ENCODE results near the gene LPIN1. TPM values are rescaled to one million over a fixed set of nuclear protein-coding genes. Genes with fewer than 3 reads are reported as not detected.
"Not testable (repeated sequence)": the region's sequence is repeated elsewhere in the genome, so short reads cannot be mapped to it uniquely, and the experiment has no call there.

Gene LPIN1
- total RNA-seq, 1 experiment from 2014 or later: 43.1 TPM

- Histone ChIP-seq H3K4me2 (no peak overlapping the region), H3K79me2 (ENCODE audit: low read depth) (no peaks in the 10 kb centered on the region), H3F3A (ENCODE audit: insufficient read depth, low read depth) (peaks cover 3% of the 10 kb centered on the region), H3K9me2 (ENCODE audit: insufficient read depth) (no peaks in the 10 kb centered on the region), H3K9me3 (ENCODE audit: insufficient read depth, low read depth) (no peaks in the 10 kb centered on the region), H4K20me1 (ENCODE audit: insufficient read depth) (no peaks in the 10 kb centered on the region), H3K36me3 (ENCODE audit: low read depth) (peaks cover 19% of the 10 kb centered on the region; the same call in 1 of the 2 replicates), H3K4me3 (no peak overlapping the region), H3K4me1 (replicated peaks; ENCODE audit: insufficient read depth) (no peaks in the 10 kb centered on the region), H3K27ac (no peak overlapping the region), H2AFZ (no peak overlapping the region), H3K27me3 (ENCODE audit: insufficient read depth, low read depth) (no peaks in the 10 kb centered on the region)
- ChIA-PET POLR2A (ENCODE audit: unreplicated experiment) (no interaction called here), CTCF (no interaction called here)
- intact Hi-C loops (cut with micrococcal nuclease; ENCODE audit: unreplicated experiment): no loop called here
- BruUV-seq (replicated peaks): no TSS peak
- DNase-seq: no peak
- TF ChIP-seq, protein P1, sequence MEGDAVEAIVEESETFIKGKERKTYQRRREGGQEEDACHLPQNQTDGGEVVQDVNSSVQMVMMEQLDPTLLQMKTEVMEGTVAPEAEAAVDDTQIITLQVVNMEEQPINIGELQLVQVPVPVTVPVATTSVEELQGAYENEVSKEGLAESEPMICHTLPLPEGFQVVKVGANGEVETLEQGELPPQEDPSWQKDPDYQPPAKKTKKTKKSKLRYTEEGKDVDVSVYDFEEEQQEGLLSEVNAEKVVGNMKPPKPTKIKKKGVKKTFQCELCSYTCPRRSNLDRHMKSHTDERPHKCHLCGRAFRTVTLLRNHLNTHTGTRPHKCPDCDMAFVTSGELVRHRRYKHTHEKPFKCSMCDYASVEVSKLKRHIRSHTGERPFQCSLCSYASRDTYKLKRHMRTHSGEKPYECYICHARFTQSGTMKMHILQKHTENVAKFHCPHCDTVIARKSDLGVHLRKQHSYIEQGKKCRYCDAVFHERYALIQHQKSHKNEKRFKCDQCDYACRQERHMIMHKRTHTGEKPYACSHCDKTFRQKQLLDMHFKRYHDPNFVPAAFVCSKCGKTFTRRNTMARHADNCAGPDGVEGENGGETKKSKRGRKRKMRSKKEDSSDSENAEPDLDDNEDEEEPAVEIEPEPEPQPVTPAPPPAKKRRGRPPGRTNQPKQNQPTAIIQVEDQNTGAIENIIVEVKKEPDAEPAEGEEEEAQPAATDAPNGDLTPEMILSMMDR (conservative IDR thresholded peaks at IDR 0.05): no peak
- no peak for TF ChIP-seq EZH2 (IDR thresholded peaks at IDR 0.05; ENCODE audit: low read depth)
Observed at GRCh38 chr2:11813951-11814350, 67.5 kb downstream of the LPIN1 start.

DNA sequence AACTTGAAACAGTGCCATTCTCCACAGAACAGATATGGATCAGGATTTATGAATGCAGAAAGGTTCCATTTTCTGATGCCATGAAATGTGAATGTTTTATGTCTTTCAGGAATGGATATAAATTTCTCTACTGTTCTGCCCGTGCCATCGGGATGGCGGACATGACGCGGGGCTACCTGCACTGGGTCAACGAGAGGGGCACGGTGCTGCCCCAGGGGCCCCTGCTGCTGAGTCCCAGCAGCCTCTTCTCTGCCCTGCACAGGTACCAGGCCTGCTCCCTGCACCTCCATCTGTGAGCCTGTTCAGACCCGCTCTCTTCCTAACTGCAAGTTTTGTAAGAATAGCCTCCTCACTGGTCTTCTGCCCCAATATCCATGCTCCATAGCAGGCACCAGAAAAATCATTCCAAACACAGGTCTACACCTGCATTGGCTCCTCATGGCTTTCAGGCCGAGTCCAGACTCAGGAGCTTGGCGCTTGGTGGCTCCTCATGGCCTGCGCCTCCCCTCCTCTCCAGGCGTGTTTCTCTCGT is 68.6 kb downstream of the LPIN1 start:
- no peak overlapping the region for H3K4me3 ChIP-seq
- no peak overlapping the region for H3K27ac ChIP-seq
- H3F3A ChIP-seq (ENCODE audit: insufficient read depth, low read depth): peaks cover 3% of the 10 kb centered on the region
- peaks cover 30% of the 10 kb centered on the region for H3K36me3 ChIP-seq (ENCODE audit: low read depth)
- no peaks in the 10 kb centered on the region for H3K4me1 ChIP-seq (replicated peaks; ENCODE audit: insufficient read depth)
- no TSS peak for BruUV-seq (replicated peaks)
- H3K79me2 ChIP-seq (ENCODE audit: low read depth): no peaks in the 10 kb centered on the region
- intact Hi-C loops (cut with micrococcal nuclease; ENCODE audit: unreplicated experiment): no loop called here
- H3K9me3 ChIP-seq (ENCODE audit: insufficient read depth, low read depth): no peaks in the 10 kb centered on the region; the same call in 1 of the 2 replicates
- CTCF ChIA-PET: no interaction called here
- H3K4me2 ChIP-seq: no peak overlapping the region
- POLR2A ChIA-PET (ENCODE audit: unreplicated experiment): no interaction called here
- TF ChIP-seq EZH2 (IDR thresholded peaks at IDR 0.05; ENCODE audit: low read depth): no peak
- TF ChIP-seq, protein P1 (conservative IDR thresholded peaks at IDR 0.05): no peak
- H3K27me3 ChIP-seq (ENCODE audit: insufficient read depth, low read depth): no peaks in the 10 kb centered on the region
- no peak for DNase-seq
- no peak overlapping the region for H2AFZ ChIP-seq
- H4K20me1 ChIP-seq (ENCODE audit: insufficient read depth): no peaks in the 10 kb centered on the region
- H3K9me2 ChIP-seq (ENCODE audit: insufficient read depth): no peaks in the 10 kb centered on the region

GRCh38 chr2:11816935-11817334 is 70.5 kb downstream of the LPIN1 start:
- H3K36me3 ChIP-seq (ENCODE audit: low read depth): peaks cover 38% of the 10 kb centered on the region
- intact Hi-C loops (cut with micrococcal nuclease; ENCODE audit: unreplicated experiment); H3K9me2 ChIP-seq (ENCODE audit: insufficient read depth); H3K4me3 ChIP-seq; H3K4me1 ChIP-seq (replicated peaks; ENCODE audit: insufficient read depth); H3K4me2 ChIP-seq; H3K27ac ChIP-seq; DNase-seq; H3F3A ChIP-seq (ENCODE audit: insufficient read depth, low read depth); POLR2A ChIA-PET (ENCODE audit: unreplicated experiment); H4K20me1 ChIP-seq (ENCODE audit: insufficient read depth); H3K79me2 ChIP-seq (ENCODE audit: low read depth); BruUV-seq (replicated peaks); CTCF ChIA-PET; H3K9me3 ChIP-seq (ENCODE audit: insufficient read depth, low read depth); H3K27me3 ChIP-seq (ENCODE audit: insufficient read depth, low read depth); H2AFZ ChIP-seq: not testable (repeated sequence)

DNA sequence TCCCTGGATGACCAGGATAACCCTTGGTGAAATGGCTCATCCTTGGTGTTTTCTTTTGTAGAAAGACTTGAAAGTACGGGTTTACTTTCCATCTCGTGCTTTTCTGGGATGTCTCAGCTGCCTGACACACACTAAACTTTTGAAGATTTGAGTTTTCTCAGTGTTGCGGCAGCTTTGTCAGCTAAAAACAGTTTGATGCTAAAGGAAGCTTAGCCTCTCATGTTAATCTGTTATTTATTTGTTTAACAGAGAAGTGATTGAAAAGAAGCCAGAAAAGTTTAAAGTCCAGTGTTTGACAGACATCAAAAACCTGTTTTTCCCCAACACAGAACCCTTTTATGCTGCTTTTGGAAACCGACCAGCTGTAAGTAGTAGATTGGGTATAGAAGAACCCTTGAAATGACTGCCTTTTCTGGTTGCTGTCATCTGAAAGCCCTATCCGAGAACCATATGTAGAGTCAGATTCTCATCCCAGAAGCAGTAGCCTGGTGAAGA is 72.8 kb downstream of the LPIN1 start:
- Histone ChIP-seq H3K27me3 (ENCODE audit: insufficient read depth, low read depth) (no peaks in the 10 kb centered on the region), H3F3A (ENCODE audit: insufficient read depth, low read depth) (no peaks in the 10 kb centered on the region; the same call in 1 of the 2 replicates), H3K79me2 (ENCODE audit: low read depth) (no peaks in the 10 kb centered on the region), H3K36me3 (ENCODE audit: low read depth) (peaks cover 38% of the 10 kb centered on the region), H3K9me2 (ENCODE audit: insufficient read depth) (no peaks in the 10 kb centered on the region), H3K4me1 (replicated peaks; ENCODE audit: insufficient read depth) (no peaks in the 10 kb centered on the region), H3K9me3 (ENCODE audit: insufficient read depth, low read depth) (no peaks in the 10 kb centered on the region; the same call in 1 of the 2 replicates), H3K4me3 (no peak overlapping the region), H4K20me1 (ENCODE audit: insufficient read depth) (no peaks in the 10 kb centered on the region), H3K4me2 (no peak overlapping the region), H2AFZ (no peak overlapping the region), H3K27ac (no peak overlapping the region)
- no TSS peak for BruUV-seq (replicated peaks)
- no peak for DNase-seq
- no peak for TF ChIP-seq EZH2 (IDR thresholded peaks at IDR 0.05; ENCODE audit: low read depth)
- TF ChIP-seq, protein P1 (conservative IDR thresholded peaks at IDR 0.05): no peak
- CTCF ChIA-PET: no interaction called here
- POLR2A ChIA-PET (ENCODE audit: unreplicated experiment): no interaction called here
- intact Hi-C loops (cut with micrococcal nuclease; ENCODE audit: unreplicated experiment): no loop called here

All from PC-9 (cell line).